DOHH2 (cell line): ENCODE measurements around the gene AR.

Experiments used
- H3F3A ChIP-seq: fragments of 200-600 bp; sonication (generic), shearing (Covaris generic); 2 replicates; pipeline ENCODE4 v1.6.0; 2016; ENCODE audit warnings: antibody characterized with exemption, mild to moderate bottlenecking; ENCODE audit not compliant: control insufficient read depth, insufficient read depth
- H3K27ac ChIP-seq: fragments of 200-600 bp; sonication (generic); 2 replicates; pipeline ENCODE4 v1.5.1; 2014; ENCODE audit warnings: low read depth, mild to moderate bottlenecking, low read length, moderate library complexity
- H3K27me3 ChIP-seq: fragments of 200-600 bp; sonication (generic); 2 replicates; pipeline ENCODE4 v1.6.1; 2014; ENCODE audit warnings: mild to moderate bottlenecking, low read length, mixed read lengths; ENCODE audit not compliant: control insufficient read depth
- H3K36me3 ChIP-seq: fragments of 200-600 bp; sonication (generic); 2 replicates; pipeline ENCODE4 v1.6.1; 2014; ENCODE audit warnings: mild to moderate bottlenecking, low read length, moderate library complexity, mixed read lengths; ENCODE audit not compliant: control insufficient read depth
- H3K4me1 ChIP-seq: fragments of 200-600 bp; sonication (generic); 2 replicates; pipeline ENCODE4 v1.6.1; 2014; ENCODE audit warnings: mild to moderate bottlenecking, low read length, mixed read lengths; ENCODE audit not compliant: control insufficient read depth
- H3K4me2 ChIP-seq: fragments of 200-600 bp; sonication (generic); 2 replicates; pipeline ENCODE4 v1.6.0; 2014; ENCODE audit warnings: mild to moderate bottlenecking, low read length, moderate library complexity
- H3K4me3 ChIP-seq: fragments of 200-600 bp; sonication (generic); 2 replicates; pipeline ENCODE4 v1.5.1; 2014; ENCODE audit warnings: mild to moderate bottlenecking, low read length, mixed read lengths
- H3K79me2 ChIP-seq: fragments of 200-600 bp; sonication (generic); 2 replicates; pipeline ENCODE4 v1.6.1; 2014; ENCODE audit warnings: mild to moderate bottlenecking, low read length, mixed read lengths; ENCODE audit not compliant: control insufficient read depth
- H3K9me2 ChIP-seq: fragments of 200-600 bp; sonication (generic); replicated peaks from 2 replicates; pipeline ENCODE4 v1.6.1; 2014; ENCODE audit warnings: mild to moderate bottlenecking, low read length, mixed read lengths; ENCODE audit not compliant: control insufficient read depth
- H3K9me3 ChIP-seq: fragments of 200-600 bp; sonication (generic); 2 replicates; pipeline ENCODE4 v1.6.1; 2014; ENCODE audit warnings: antibody characterized with exemption, low read length, mixed read lengths; ENCODE audit not compliant: control insufficient read depth, insufficient read depth
- H4K20me1 ChIP-seq: fragments of 200-600 bp; sonication (generic); 2 replicates; pipeline ENCODE4 v1.6.0; 2014; ENCODE audit warnings: low read depth, mild to moderate bottlenecking, antibody characterized with exemption, low read length, moderate library complexity; ENCODE audit not compliant: control insufficient read depth, insufficient read depth
- EZH2phosphoT487 ChIP-seq: fragments of 200-600 bp; sonication (generic); IDR thresholded peaks from 2 replicates; pipeline ENCODE4 v1.6.1; 2017; ENCODE audit warnings: borderline replicate concordance, mild to moderate bottlenecking, antibody characterized with exemption, low read length, moderate library complexity, mixed read lengths
- TF ChIP-seq, protein P1 (sequence below): fragments of 200-600 bp; sonication (generic); IDR thresholded peaks from one replicate; pipeline ENCODE4 v1.5.1; 2014; ENCODE audit warnings: antibody characterized with exemption, mild to moderate bottlenecking, low read depth, low read length; ENCODE audit not compliant: poor library complexity, severe bottlenecking

Gene AR

DNA sequence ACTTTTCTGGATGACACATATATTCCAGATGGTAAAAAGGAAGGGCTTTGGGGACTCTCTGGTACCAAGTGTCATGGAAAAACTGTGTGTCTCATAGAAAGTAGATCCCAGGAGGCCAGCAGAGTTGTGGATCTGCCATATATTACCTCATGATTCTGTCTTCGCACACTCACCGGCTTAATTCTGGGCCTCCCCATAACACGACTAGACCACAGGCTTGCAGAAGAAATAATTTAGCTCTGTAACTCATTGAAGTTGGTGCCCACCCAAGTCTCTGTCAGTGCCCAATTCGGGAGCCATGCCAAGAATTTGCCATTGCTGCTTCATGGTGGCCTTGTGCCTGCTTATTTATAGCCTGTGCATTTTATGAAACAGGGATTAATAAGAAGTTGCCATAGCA, 104.5 kb downstream of the AR start:
- H3K9me3 ChIP-seq: no peaks in the 10 kb centered on the region
- no peak overlapping the region for H3K27ac ChIP-seq
- no peaks in the 10 kb centered on the region for H4K20me1 ChIP-seq
- H3K9me2 ChIP-seq: no peaks in the 10 kb centered on the region
- TF ChIP-seq, protein P1, sequence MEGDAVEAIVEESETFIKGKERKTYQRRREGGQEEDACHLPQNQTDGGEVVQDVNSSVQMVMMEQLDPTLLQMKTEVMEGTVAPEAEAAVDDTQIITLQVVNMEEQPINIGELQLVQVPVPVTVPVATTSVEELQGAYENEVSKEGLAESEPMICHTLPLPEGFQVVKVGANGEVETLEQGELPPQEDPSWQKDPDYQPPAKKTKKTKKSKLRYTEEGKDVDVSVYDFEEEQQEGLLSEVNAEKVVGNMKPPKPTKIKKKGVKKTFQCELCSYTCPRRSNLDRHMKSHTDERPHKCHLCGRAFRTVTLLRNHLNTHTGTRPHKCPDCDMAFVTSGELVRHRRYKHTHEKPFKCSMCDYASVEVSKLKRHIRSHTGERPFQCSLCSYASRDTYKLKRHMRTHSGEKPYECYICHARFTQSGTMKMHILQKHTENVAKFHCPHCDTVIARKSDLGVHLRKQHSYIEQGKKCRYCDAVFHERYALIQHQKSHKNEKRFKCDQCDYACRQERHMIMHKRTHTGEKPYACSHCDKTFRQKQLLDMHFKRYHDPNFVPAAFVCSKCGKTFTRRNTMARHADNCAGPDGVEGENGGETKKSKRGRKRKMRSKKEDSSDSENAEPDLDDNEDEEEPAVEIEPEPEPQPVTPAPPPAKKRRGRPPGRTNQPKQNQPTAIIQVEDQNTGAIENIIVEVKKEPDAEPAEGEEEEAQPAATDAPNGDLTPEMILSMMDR: no peak
- no peak for TF ChIP-seq EZH2phosphoT487
- no peak overlapping the region for H3K4me2 ChIP-seq
- H3K4me3 ChIP-seq: no peak overlapping the region
- H3K4me1 ChIP-seq: no peaks in the 10 kb centered on the region
- no peaks in the 10 kb centered on the region for H3F3A ChIP-seq
- no peaks in the 10 kb centered on the region for H3K79me2 ChIP-seq
- no peaks in the 10 kb centered on the region for H3K27me3 ChIP-seq
- H3K36me3 ChIP-seq: no peaks in the 10 kb centered on the region

DNA sequence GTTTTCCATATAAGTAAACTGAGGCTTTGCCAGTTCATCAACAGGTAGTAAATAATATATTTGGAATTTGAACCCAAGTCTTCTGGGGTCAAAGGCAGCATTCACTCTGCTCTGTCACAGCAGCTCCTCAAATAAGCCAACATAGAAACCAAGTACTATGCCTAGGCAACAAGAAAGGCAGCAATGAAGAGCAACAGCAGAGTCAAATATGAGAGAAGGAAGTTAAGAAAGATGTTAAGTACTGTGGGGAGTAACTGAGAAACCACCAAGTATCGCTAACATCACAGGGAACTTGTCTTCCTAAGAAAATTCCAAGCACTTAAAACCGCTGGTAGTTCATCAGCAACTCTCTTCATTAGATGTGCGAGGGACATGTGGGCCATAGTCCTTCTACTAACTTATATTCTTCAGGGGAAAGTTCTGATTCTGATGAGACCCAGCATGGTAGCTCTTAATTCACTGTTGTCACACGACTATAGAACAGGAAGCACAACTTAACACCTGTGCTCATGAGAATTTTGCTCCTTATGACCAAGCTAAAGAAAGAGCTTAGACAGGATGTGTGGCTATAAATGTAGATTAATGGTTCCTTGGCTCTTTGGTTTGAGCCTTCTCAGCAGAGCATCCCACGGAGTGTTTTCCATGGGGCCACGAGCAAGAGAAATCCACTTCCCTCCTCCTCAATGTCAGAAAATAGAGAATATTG, 107.8 kb downstream of the AR start:
- no peaks in the 10 kb centered on the region for H3K9me3 ChIP-seq
- no peaks in the 10 kb centered on the region for H3K27me3 ChIP-seq
- no peaks in the 10 kb centered on the region for H3F3A ChIP-seq
- no peaks in the 10 kb centered on the region for H3K79me2 ChIP-seq
- H4K20me1 ChIP-seq: no peaks in the 10 kb centered on the region
- TF ChIP-seq, protein P1: no peak
- TF ChIP-seq EZH2phosphoT487: no peak
- no peaks in the 10 kb centered on the region for H3K36me3 ChIP-seq
- H3K4me1 ChIP-seq: no peaks in the 10 kb centered on the region
- H3K4me3 ChIP-seq: no peak overlapping the region
- H3K9me2 ChIP-seq: no peaks in the 10 kb centered on the region
- no peak overlapping the region for H3K27ac ChIP-seq
- H3K4me2 ChIP-seq: no peak overlapping the region

DNA sequence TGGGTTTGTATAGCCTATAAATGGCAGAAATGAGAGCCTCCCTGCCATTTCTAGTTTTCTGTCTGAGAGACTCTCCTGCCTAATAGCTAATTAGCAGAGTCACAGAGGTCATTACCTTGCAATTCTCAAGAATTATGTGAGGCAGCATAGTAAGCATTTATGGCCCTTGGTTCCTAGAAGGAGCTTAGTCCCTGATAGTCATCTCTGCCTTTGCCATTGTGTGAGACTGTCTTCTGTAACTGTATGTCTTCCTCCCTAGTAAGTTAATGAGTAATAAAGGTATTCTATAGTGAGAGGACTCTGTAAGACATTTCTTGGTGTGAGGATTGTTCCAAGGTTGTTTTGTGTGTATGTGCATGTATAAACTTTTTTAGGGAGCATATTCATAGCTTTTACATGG, 108.7 kb downstream of the AR start:
- Histone ChIP-seq H3K4me3 (no peak overlapping the region), H3K9me2 (no peaks in the 10 kb centered on the region), H3K4me2 (no peak overlapping the region), H3K27me3 (no peaks in the 10 kb centered on the region), H3K9me3 (no peaks in the 10 kb centered on the region), H3K4me1 (no peaks in the 10 kb centered on the region), H3K36me3 (no peaks in the 10 kb centered on the region), H3F3A (no peaks in the 10 kb centered on the region), H3K27ac (no peak overlapping the region), H4K20me1 (no peaks in the 10 kb centered on the region), H3K79me2 (no peaks in the 10 kb centered on the region)
- TF ChIP-seq EZH2phosphoT487: no peak
- TF ChIP-seq, protein P1: no peak
